Activated CD4-positive, alpha-beta memory T cell treated with anti-CD3 and anti-CD28 coated beads, Interleukin-2, amount 10 ng/mL, durations not matched to agents 7 days and 5 days (primary cell): ENCODE results near the gene TMEM14A. TPM values are rescaled to one million over a fixed set of nuclear protein-coding genes. Genes with fewer than 3 reads are reported as not detected.

Experiments
- CTCF ChIA-PET: fragments of 350-600 bp; sonication (Branson Sonifier 250); formaldehyde crosslinking; loops from one replicate; lab custom pipeline; 2021; ENCODE audit warnings: antibody characterized with exemption, inconsistent platforms; lab: Charles Lee
- POLR2A ChIA-PET: fragments of 350-600 bp; sonication (Branson Sonifier 250); formaldehyde crosslinking; loops from one replicate; lab custom pipeline; 2021; ENCODE audit warnings: antibody characterized with exemption; lab: Charles Lee
- DNase-seq: peaks from one replicate; pipeline ENCODE4 v3.0.0-alpha.2; 2020
- H3K27ac Mint-ChIP-seq: one replicate; pipeline ENCODE4 v1.8.0; 2021; ENCODE audit warnings: mild to moderate bottlenecking, mixed read lengths
- H3K27me3 Mint-ChIP-seq: one replicate; pipeline ENCODE4 v1.8.0; 2021; ENCODE audit warnings: mixed read lengths
- H3K36me3 Mint-ChIP-seq: one replicate; pipeline ENCODE4 v1.8.0; 2021; ENCODE audit warnings: low read depth, mixed read lengths
- H3K4me1 Mint-ChIP-seq: one replicate; pipeline ENCODE4 v1.8.0; 2021; ENCODE audit warnings: mixed read lengths
- H3K4me3 Mint-ChIP-seq: one replicate; pipeline ENCODE4 v1.8.0; 2021; ENCODE audit warnings: mild to moderate bottlenecking, mixed read lengths
- H3K9me3 Mint-ChIP-seq: one replicate; pipeline ENCODE4 v1.8.0; 2021; ENCODE audit warnings: mixed read lengths
- total RNA-seq, 2 experiments: library from RNA; stranded (reverse); gene quantifications; one replicate each; pipeline ENCODE4 v1.2.3, GENCODE V29; 2021

TMEM14A gene
- total RNA-seq, 2 experiments from 2014 or later = 20.9 to 23.5 TPM

- H3K9me3 Mint-ChIP-seq = no peaks in the 10 kb centered on the region
- H3K27me3 Mint-ChIP-seq = no peaks in the 10 kb centered on the region
- no peaks in the 10 kb centered on the region for H3K4me1 Mint-ChIP-seq
- DNase-seq = no peak
- ChIA-PET POLR2A (no interaction called here), CTCF (no interaction called here)
- no peak overlapping the region for H3K27ac Mint-ChIP-seq
- no peak overlapping the region for H3K4me3 Mint-ChIP-seq
- no peaks in the 10 kb centered on the region for H3K36me3 Mint-ChIP-seq
Observed at GRCh38 chr6:52729576-52729975, 58.7 kb downstream of the TMEM14A start.

- H3K9me3 Mint-ChIP-seq = no peaks in the 10 kb centered on the region
- H3K4me1 Mint-ChIP-seq = no peaks in the 10 kb centered on the region
- no peaks in the 10 kb centered on the region for H3K36me3 Mint-ChIP-seq
- ChIA-PET CTCF (no interaction called here), POLR2A (no interaction called here)
- no peak for DNase-seq
- no peak overlapping the region for H3K4me3 Mint-ChIP-seq
- H3K27ac Mint-ChIP-seq = no peak overlapping the region
- no peaks in the 10 kb centered on the region for H3K27me3 Mint-ChIP-seq
Observed at GRCh38 chr6:52731719-52732118, 60.8 kb downstream of the TMEM14A start.

GRCh38 chr6:52733172-52733571 is 62.3 kb downstream of the TMEM14A start:
- CTCF ChIA-PET = no interaction called here
- Mint-ChIP-seq H3K36me3 (no peaks in the 10 kb centered on the region), H3K4me3 (no peak overlapping the region), H3K27ac (no peak overlapping the region), H3K4me1 (no peaks in the 10 kb centered on the region), H3K27me3 (no peaks in the 10 kb centered on the region), H3K9me3 (no peaks in the 10 kb centered on the region)
- no peak for DNase-seq
- POLR2A ChIA-PET = no interaction called here

- POLR2A ChIA-PET = no interaction called here
- CTCF ChIA-PET = no interaction called here
- no peak for DNase-seq
- Mint-ChIP-seq H3K27me3 (no peaks in the 10 kb centered on the region), H3K36me3 (no peaks in the 10 kb centered on the region), H3K4me1 (no peaks in the 10 kb centered on the region), H3K9me3 (no peaks in the 10 kb centered on the region), H3K27ac (no peak overlapping the region), H3K4me3 (no peak overlapping the region)
Observed at GRCh38 chr6:52734072-52734471, 63.2 kb downstream of the TMEM14A start.

- CTCF ChIA-PET = no interaction called here
- Mint-ChIP-seq H3K9me3 (no peaks in the 10 kb centered on the region), H3K27me3 (no peaks in the 10 kb centered on the region), H3K4me3 (no peak overlapping the region), H3K4me1 (no peaks in the 10 kb centered on the region), H3K36me3 (no peaks in the 10 kb centered on the region), H3K27ac (no peak overlapping the region)
- POLR2A ChIA-PET = no interaction called here
- no peak for DNase-seq
Observed at GRCh38 chr6:52735071-52735470, 64.2 kb downstream of the TMEM14A start.

GRCh38 chr6:52736145-52736544 is 65.2 kb downstream of the TMEM14A start:
- H3K9me3 Mint-ChIP-seq = no peaks in the 10 kb centered on the region
- ChIA-PET CTCF (no interaction called here), POLR2A (no interaction called here)
- H3K4me1 Mint-ChIP-seq = no peaks in the 10 kb centered on the region
- DNase-seq = no peak
- peaks cover 4% of the 10 kb centered on the region for H3K27me3 Mint-ChIP-seq
- H3K4me3 Mint-ChIP-seq = no peak overlapping the region
- no peak overlapping the region for H3K27ac Mint-ChIP-seq
- H3K36me3 Mint-ChIP-seq = no peaks in the 10 kb centered on the region

Other genes with a start within 250 kb of the TMEM14A start
- 1 to 10 TPM; 5.7 to 6.5 TPM for gene TRAM2, start 94.1 kb upstream of the TMEM14A start, total RNA-seq
- gene GSTA2, start 92.4 kb downstream of the TMEM14A start, total RNA-seq = not detected
- not detected for gene GSTA1, start 132.7 kb downstream of the TMEM14A start, total RNA-seq
- not detected for gene GSTA5, start 169.7 kb downstream of the TMEM14A start, total RNA-seq
- not detected for gene GSTA3, start 238.6 kb downstream of the TMEM14A start, total RNA-seq